ENCODE data around the gene L1CAM. TPM values are rescaled to one million over a fixed set of nuclear protein-coding genes. Genes with fewer than 3 reads are reported as not detected.
A peak's percentile ranks its signal among the peaks of the same experiment; 100 is the strongest.

Gene L1CAM
- total RNA-seq (19.9 and 22.2 TPM in 2 replicates), polyA plus RNA-seq (8.9 and 9.4 TPM in 2 replicates), polyA minus RNA-seq (4.3 and 5.6 TPM in 2 replicates)
- total RNA-seq (2013), result 1.1 TPM

- ChIA-PET CTCF (no interaction called here), POLR2A (interaction anchor here (1.5 to 1.8 kb wide), 2 partner anchors 14 to 40 kb away, joined by 3 to 5 read pairs; partner anchors contain the start of gene ARHGAP4)
- H3K79me2 ChIP-seq (ENCODE audit: control insufficient read depth, insufficient read depth, low read length), result no peaks in the 10 kb centered on the region
- peak; percentile 53 for ATAC-seq (ENCODE audit: low read depth)
- H2AFZ ChIP-seq (ENCODE audit: insufficient read depth, low read depth, low read length, poor library complexity, severe bottlenecking), result no peak within 1 kb of the TSS
- intact Hi-C loops (cut with micrococcal nuclease), result loop anchor here (5.0 kb wide), 1 partner anchor 41 kb away; the partner anchor contains the start of gene ARHGAP4
- no peak within 1 kb of the TSS for H3K27ac ChIP-seq (ENCODE audit: low read length in 2 of 2)
- peaks cover 24% of the 10 kb centered on the region for H3K4me1 Mint-ChIP-seq
- WGBS (ENCODE audit: insufficient coverage), result 6% methylated on average over 24 of the region's 94 CpGs
- H3K9me3 ChIP-seq (ENCODE audit: control extremely low read depth in 1 of 3, control insufficient read depth in 2 of 3, insufficient read depth in 1 of 3, low read length in 2 of 3), result peaks cover 0 to 3% (median 0%) of the 10 kb centered on the region in 3 donors
- peaks cover 40 to 44% of the 10 kb centered on the region in 2 donors for H3K4me1 ChIP-seq (ENCODE audit: control insufficient read depth in 2 of 2, insufficient read depth in 2 of 2, low read length in 2 of 2)
- H3K4me2 ChIP-seq (replicated peaks; ENCODE audit: low read depth, low read length, poor library complexity, severe bottlenecking), result peak within 1 kb of the TSS; percentile 74
- no peaks in the 10 kb centered on the region for H3K9me3 Mint-ChIP-seq (ENCODE audit: insufficient read depth)
- peaks cover 6% of the 10 kb centered on the region for H3K27me3 Mint-ChIP-seq
- H3K36me3 ChIP-seq (replicated peaks in 1 of 2; ENCODE audit: control extremely low read depth in 1 of 2, control insufficient read depth in 1 of 2, extremely low read depth in 1 of 2, insufficient read depth in 2 of 2, low read length in 1 of 2), result no peaks in the 10 kb centered on the region
- peak within 1 kb of the TSS; percentile 43 for H3K9ac ChIP-seq (ENCODE audit: low read length)
- H3K27ac Mint-ChIP-seq, result no peak within 1 kb of the TSS
- peak within 1 kb of the TSS in 4 of 5 experiments; percentile 23 to 47 (median 40) for H3K4me3 ChIP-seq (ENCODE audit: control extremely low read depth in 1 of 5, extremely low read depth in 1 of 5, insufficient read depth in 1 of 5, low read depth in 2 of 5, low read length in 4 of 5)
- H3K27me3 ChIP-seq (replicated peaks in 1 of 4; ENCODE audit: control extremely low read depth in 1 of 4, control insufficient read depth in 3 of 4, insufficient read depth in 4 of 4, low read length in 3 of 4), result peaks cover 0 to 28% (median 11%) of the 10 kb centered on the region in 4 experiments
- no peaks in the 10 kb centered on the region for H4K20me1 ChIP-seq (ENCODE audit: control insufficient read depth, insufficient read depth, low read length, poor library complexity, severe bottlenecking)
- peak; percentile 41 for DNase-seq
- peak within 1 kb of the TSS; percentile 75 for H3K4me3 Mint-ChIP-seq
- TF ChIP-seq CTCF (IDR thresholded peaks at IDR 0.05) (no peak), EZH2 (IDR thresholded peaks at IDR 0.05; ENCODE audit: borderline replicate concordance, insufficient read depth, low read depth, low read length, poor library complexity, severe bottlenecking) (no peak)
Observed at GRCh38 chrX:153885968-153886903, at the start of gene L1CAM. Gene L1CAM, minus strand, starts transcription at chrX:153886173. Its CDS starts 10,337 bp downstream, at chrX:153875836.
